Retina (tissue), 1 donor: Measurements from ENCODE around the gene PLXDC1.
A peak's percentile ranks its signal among the peaks of the same experiment; 100 is the strongest.

Experiments used
- DNase-seq: peaks from one replicate; pipeline ENCODE4 v3.0.0-alpha.2; 2016

The PLXDC1 gene

DNA sequence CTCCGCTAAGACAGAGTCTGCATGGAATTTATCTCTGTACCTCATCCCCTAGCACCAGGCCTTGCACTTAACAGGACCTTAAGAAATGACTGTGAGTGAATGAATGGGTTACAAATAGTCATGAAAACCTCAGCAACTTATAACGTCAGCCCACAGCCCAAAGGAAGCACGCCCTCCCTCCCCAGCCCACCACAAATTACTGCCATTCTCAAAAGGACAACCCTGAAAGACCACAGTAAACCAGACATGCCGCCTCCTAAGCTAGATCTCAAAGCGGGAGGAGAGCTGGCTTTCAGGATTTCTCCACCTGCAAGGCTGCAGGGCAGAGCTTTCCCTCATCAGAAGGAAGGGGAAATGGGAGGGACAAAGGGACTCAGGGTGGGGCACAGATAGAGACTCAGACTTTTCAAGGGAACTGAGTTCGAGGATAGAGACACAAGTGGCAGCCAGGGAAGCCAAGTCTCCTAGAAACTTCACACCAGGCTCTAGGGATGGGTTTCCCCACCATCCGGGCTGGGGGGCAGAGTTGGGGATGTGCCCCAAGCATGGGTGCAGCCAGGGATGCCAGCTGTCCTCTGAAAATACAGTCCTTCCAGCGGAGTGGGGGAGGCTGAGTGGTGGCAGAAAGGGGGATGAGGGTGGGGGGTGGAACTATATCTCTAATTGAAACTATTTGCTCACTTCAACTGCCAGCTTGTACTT lies 56.7 kb downstream of the PLXDC1 start:
- DNase-seq, result no peak

DNA sequence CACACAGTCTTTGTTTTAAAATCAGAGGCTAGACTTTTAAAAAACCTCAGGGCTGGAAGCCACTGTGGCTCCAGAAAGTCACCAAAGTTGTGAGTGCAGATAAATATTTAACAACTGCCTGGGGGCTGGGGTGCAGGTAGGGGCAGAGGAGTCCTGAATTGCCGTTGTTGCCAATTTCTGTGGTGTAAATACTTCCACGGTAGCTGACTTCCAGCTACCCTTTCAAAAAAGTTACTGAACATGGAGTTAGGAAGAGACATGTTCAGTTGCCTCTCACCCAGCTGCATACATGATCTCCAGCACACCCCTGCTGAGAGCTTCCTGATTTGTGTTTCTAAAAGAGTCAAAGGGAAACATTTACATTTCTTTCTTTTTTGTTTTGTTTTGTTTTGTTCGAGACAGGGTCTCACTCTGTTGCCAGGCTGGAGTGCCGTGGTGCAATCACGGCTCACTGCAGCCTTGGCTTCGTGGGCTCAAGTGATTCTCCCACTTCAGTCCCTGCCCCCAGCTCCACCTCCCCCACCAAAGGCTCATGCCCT lies 58.7 kb downstream of the PLXDC1 start:
- no peak for DNase-seq

DNA sequence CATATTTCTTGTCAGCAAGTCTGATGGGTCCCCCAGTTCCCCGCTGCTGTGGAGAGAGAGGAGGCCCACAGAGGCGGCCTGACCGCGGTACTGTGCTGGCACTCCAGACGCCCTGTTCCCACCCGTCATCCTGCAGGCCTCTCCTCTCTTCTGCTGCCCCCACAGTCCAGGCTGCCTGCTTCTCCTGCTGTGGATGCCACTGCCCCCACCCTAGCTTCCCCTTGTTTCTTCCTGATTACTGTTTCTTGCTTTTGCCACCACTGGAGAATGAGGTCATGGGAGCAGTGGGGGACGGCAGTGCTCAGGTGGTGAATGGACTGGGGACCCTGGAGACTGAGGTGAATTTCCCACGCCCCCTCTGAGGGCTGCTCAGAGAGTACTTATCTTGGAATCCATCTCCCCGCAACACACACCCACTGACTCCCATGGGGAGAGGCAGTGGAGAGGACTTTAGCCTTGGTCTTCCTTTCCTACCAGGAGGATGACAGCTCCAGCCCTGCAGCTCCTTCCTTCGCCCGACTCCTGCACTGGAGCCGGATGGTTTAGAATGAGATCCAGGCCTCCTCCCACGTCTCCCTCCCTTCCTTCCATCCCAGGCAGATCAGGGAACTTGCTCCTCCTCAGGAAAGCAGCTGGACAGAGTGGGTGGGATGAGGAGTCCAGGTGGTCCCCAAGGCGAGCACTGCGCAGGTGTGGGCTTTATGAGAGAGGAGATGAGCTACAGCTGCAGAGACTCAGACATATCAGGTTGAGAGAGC lies 60.4 kb downstream of the PLXDC1 start:
- DNase-seq, result peak; percentile 28

DNA sequence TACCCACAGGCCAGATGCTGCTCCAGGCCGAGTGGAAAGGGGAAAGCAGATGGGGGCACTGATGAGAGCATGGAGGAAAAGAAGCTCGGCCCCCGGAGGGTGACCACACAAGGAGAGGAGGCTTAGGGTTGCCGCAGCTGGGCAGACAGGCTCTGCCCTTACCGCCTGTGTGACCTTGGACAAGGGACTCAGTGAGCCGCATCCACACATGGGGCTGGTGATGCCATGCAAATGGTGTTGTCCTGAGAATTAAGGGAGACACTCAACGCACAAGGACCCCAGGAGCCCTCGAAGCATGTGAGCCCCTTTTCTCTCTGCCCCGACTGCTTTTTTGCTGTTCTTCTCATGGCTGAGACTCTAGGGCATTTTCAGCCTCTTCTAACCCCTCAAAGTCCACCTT lies 61.0 kb downstream of the PLXDC1 start:
- DNase-seq, result no peak

DNA sequence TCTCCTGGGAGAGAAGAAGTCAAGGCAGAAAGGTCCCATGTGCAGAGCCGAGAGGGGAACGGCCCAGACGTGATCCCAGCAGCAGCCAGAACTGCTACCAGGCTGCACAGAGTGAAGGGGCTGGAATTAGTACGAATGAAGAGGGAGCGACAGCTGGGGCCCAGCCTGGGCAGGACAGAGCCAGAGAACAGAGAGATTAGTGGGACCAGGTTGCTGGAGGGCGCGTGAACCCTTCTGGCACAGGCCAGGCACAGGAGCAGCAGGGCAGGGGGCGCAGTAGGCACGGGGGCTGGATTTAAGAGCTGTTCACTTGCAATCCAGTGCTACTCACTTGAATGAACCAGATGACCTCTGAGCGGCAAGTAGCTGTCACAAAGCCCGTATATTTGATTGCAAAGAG lies 66.9 kb downstream of the PLXDC1 start:
- no peak for DNase-seq

DNA sequence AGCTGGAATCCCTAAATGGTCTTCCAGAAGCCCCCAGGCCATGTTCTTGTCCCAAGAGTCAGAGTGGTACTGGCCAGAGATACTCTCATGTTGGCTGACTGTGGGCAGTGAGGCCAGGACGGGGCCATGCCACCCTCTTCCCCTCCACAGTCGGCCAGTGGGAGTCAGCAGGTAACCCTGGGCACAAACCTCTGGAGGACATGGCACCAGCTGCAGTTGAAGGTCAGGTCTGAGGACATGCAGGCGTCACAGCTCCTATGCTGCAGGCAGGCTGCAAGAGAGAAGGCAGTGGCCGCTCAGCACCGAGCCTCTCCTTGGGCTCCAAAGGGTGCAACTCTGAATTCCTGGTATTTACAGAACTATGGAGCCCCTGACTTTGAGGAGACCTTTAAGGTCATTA lies 68.2 kb downstream of the PLXDC1 start:
- DNase-seq, result no peak

DNA sequence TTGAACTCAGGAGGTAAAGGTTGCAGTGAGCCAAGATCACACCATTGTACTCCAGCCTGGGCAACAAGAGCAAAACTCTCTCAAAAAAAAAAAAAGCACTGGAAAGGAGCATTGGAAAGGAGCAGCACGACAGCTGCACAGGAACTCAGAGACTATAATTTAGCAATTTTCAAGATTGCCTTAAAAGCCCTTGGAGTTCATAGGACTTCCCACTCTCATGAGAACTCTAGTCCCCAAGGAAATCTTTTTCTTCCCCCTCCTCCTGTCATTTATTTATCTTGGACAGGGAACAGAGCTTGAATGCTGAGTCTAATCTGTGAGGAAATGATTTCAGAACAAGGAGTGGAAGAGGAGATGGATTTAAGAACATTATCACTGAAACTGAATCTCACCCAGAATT lies 69.0 kb downstream of the PLXDC1 start:
- DNase-seq, result no peak

DNA sequence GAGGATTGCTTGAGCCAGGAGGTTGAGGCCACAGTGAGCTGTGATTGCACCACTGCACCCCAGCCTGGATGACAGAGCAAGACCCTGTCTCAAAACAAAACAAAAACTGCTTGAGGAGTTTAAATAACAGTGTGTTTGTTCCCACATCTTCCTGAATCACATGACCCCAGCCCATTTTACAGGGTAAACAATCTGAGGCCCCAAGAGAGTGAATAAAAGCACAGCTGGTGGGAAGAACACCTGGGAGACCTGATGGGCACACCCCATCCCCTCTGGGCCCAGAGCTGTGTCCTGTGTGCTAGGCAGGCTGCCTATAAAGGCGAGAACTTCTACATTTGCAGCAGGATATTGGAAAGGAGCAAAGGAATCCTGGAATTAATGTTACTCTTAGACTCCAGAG lies 69.6 kb downstream of the PLXDC1 start:
- DNase-seq, result no peak

DNA sequence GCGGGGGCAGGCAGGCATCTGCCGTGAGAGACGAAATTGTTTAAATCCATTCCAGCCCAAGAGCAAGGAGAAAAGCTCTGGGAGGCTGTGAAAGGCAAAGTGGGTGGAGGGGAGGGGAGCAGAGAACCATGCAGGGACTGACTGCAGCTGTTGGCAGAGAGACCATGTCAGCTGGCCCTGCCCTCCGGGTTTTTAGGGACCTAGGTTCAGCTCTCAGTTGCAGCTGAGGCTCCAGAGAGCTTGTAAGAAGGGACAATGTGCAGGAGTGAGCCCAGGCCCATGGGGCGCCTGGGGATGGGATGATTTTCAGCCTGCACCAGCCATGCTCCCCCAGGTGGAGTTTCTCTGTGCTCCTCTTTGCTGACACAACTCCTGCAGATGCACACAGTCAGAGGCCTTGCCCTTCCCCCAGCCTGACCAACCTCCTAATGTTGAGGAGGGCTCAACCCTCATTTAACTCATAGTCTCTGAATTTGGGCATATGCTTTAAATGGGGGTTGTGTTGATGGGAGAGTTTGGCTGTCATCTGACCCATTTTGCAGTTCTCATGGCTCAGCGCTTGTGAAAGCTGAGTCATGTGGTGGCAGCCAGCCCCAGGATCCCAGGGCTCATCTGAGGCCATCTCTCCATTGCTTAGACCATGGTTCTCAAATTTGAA lies 70.9 kb downstream of the PLXDC1 start:
- DNase-seq, result peak; percentile 57

DNA sequence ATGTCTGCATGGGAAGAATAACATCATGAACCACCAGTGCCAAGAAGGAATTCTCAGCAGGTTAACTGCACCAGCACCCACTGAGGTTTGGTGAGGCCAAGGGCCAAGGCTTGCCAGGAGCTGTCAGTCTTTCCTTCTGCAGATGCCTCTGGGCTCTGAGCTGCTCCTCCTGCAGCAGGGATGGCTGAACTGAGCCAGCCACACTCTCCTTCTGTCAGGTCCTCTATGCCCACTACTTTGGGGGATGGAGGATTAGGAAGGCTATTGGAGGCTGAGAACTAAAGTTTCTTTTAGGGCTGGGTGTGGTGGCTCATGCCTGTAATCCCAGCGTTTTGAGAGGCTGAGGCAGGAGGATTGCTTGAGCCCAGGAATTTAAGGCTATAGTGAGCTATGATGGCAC lies 71.6 kb downstream of the PLXDC1 start:
- DNase-seq, result no peak

DNA sequence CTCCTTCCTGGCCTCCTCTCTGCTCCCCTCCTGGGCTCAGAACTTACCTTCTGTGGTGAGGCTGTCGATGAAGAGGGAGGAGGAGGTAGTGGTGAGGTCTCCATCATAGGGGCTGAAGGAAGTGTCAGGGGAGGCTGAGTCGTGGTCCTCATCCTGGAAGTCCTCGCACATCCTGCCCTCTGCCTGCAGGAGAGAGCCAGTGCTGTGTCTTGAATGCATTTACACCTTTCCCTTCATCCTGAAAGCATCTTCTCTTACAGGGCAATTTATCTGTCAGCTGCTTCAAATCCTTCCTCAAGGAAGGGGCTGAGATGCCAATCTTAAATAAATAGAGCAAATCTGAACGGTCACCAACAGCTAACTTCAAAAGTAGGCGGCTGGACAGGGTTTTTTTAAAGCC lies 73.6 kb downstream of the PLXDC1 start:
- DNase-seq, result no peak

DNA sequence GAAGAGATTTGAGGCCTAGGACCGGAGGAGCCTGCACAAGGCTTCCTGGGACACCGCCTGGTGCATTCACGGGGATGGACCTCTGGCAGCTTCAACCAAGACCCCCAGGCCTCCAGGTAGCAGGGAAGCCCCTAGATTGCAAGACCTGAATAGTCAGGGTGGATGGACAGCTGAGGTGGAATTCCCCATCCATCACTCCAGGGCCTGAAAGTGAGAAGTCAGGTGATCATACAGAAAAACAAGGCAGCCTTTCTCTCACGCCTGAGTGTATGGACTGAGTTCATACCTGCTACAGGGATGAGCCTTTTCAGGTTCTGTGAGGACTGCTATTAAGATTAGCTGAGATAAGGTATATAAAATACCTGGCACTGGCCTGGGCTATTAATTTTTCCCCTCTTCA lies 74.2 kb downstream of the PLXDC1 start:
- no peak for DNase-seq

DNA sequence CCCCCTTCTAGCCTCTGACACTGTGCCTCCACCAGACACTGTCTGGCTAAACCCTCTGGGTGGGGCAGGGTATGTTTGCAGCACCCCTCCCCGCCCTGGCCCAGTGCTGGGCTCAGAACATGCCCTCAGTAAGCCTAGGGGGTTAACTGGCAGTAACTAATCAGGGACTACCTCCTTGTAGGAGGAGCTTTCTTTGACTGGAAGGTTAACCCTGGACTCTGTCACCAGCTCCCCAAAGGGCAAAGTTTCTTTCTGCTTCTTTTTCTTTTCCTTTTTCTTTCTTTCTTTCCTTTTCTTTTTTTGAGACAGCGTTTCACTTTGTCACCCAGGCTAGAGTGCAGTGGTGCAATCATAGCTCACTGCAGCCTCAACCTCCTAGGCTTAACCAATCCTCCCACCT lies 76.8 kb downstream of the PLXDC1 start:
- DNase-seq, result no peak

DNA sequence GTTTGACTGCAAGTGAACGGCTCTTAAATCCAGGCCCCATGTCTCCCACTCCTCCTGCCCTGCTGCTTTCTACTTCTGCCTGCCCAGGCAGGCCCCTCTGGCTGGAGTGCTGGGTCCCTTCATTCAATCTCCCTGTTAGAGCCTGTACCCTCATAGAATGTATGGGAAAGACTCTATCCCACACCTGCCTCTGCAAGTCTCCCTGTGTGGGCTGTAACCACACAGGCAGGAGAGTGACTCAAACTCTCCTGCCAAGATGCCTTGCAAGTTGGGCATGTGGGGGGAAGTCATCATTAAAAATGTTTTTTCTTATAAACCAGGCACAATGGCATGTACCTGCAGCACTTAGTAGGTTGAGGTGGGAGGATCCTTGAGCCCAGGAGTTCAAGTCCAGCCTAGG lies 77.5 kb downstream of the PLXDC1 start:
- DNase-seq, result no peak

DNA sequence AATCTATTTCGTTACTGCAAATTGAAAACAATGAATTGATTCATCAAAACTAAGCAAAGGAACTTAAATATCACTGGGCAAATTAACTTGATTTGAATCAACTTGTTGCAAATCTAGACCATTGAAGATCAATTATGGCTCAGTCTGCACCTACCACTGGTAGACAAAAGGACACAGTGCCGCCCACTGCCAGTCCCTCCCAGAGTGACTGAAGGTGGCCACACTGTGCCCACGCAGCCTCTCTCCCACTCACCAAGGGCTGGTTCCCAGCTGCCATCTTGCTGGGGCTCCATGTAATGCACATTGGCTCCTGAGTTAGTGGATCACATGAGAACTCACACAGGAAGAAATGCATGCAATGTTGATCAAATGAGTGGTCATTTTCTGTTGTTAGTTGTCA lies 78.1 kb downstream of the PLXDC1 start:
- no peak for DNase-seq

DNA sequence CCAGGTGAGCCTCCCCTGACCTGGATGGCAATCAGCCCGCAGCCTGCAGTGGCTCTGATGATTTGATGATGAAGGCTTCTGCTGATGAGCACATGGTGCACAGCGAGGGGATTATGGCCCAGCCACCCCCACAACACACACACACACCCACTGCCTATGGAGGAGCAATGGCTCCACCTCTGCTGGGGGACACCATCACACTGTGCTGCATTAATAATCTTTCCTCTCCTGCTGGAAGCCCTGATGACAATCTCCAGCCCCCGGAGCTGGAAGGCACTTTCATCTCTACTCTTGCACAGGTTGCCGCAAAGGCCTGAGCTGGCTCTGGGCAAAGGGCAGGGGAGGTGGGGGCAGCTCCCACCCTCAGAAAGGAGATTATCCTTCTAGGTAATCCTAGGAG lies 79.9 kb downstream of the PLXDC1 start:
- DNase-seq, result no peak

DNA sequence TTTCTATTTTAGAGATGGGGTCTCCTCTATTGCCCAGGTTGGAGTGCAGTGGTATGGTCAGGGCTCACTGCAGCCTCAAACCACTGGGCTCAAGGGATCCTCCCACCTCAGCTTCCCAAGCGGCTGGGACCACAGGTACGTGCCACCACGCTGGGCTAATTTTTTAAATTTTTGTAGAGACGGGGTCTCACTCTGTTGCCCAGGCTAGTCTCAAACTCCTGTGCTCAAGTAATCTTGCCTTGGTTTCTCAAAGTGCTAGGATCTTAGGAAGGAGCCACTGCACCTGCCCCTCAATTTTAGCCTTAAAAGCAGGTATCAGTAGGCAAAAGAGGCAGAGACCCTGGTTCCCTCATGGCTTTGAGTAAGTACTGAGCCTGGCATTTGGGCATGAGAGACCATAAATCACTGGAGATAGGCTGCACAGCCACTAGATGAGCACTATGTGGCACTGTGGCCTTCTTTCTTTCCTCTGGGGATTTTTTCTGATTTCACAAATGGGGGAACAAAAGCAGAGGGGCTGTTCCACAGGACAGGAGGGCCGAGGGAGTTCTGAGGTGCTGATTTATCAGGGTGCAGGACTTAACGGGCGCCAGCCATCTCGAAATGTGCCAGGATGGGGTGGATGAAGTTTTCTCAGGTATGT lies 82.2 kb downstream of the PLXDC1 start:
- peak; percentile 59 for DNase-seq

DNA sequence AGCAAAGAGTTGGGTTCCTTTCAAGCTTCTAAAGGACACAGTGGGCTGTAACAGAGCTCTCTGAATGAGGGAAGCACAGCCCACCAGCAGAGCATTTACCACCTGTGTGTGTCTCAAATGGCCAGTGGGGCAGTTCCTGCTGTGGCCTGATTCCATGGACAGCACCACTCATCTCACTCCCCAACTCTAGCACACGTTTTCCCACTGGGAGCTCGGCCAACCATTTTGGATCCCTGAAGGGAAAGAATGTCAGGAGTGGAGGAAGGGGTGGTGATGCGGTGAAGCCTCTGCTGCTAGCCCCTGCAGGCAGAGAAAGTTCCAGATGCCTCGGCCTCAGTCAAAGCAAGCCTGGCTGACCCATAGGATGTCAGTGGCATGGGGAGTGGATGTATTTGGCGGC lies 86.6 kb downstream of the PLXDC1 start:
- DNase-seq, result no peak

DNA sequence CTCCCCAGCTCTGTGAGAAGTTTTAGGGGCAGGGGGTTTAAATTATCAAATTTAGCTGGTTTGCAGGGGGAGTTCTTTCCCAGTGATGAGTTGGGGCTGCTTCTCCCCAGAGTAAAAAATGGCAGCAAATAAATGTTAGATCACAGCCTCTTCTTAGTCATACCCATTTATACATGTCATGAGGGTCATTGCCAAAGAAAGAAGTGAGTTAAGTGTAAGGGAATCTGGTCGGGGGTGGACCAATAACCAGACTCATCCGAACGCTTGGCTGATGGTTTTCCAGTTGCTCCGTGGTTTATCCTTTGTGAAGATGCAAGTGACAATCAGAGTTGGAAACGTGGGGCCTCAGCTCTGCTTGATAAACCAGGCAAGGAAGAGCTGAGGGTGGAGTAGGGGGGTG lies 87.1 kb downstream of the PLXDC1 start:
- DNase-seq, result no peak

DNA sequence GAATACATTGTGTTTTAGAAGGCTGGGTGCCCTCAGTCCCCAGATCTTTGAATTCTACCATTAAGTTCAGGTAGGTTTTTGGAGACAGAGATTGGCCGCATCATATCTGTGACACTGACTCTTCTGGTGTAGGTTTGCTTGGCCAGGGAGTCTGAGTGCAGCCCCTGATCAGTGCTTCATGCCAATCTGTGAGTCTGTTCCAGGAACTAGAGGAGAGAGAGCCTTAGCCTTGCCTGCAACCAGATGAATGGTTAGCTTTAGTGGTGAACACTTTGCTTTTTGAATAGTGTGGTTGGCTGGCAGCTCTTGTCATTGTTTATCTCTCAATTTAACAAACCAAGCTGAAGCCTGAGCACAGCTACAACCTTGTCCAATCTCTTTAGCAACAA lies 87.8 kb downstream of the PLXDC1 start:
- DNase-seq, result no peak

DNA sequence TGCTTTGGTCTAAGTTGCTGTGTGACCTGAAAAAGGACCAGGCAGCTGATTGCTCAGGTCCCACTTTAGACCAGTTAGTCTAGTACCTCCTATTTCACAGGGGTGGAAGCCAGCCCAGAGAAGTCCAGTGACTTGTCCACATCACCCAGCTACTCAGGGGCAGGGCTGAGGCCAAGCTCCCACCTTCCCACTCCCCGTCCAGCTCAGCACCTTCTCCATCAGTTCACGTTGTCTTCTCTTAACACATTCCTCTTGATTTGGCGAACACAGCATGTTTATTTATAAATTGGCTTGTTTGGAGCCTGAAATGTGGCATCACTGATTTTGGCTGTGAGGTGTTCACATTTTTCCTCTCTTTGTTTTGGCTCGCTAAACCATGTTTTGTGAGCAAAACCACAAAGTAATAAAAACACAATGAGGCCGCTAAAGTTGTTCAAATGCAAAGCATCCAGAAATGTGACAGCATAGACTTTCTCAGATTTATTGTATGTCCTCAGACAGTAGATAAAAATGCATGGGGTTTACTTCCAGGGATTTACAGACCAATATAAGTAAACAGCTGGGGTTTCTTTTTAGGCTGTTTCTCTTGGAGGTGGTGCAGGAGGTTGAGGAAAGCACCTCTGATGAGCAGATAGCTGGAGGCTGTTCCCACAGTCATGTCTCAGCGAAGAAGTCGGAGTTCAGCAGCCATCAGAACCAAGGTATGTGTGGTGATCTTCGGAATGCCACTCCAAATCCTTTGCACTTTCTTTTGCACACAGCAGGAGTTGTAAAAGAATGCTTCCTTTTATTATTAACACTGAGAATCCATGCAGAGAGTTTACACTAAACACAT lies 88.4 kb downstream of the PLXDC1 start:
- DNase-seq, result no peak

DNA sequence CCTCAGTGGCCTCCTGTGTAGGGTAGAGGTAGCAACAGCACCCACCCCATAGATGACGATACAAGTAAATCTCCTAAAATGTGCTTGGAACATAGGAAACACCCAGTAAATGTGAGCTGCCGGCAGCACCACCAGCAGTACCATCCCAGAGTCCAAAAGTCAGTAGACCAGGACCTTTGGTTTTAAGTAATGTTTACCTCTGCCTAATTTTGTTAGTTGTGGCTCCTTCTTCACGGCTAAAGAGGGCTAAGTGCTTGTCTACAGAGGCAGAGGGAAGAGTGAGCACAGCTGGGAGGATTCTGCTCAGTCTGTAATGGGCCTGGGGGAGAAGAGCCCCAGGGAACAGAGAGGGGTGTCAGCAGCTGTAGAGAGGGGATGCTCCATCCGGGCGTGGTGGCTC lies 92.9 kb downstream of the PLXDC1 start:
- DNase-seq, result no peak
